ENCODE results near the gene COQ8A.

COQ8A gene

GRCh38 chr1:226939438-226940028 lies 561 bp upstream of the COQ8A start:
- no peaks in the 10 kb centered on the region for H3K27me3 Mint-ChIP-seq
- DNase-seq (ENCODE audit: low spot score in 2 of 2) = peak in 1 of 2 donors; percentile 86
- H3K4me1 Mint-ChIP-seq = peaks cover 34% of the 10 kb centered on the region
- peak; percentile 31 for ATAC-seq (ENCODE audit: low read depth)
- peaks cover 8% of the 10 kb centered on the region for H3K9me3 Mint-ChIP-seq
- H3K4me3 Mint-ChIP-seq = peak overlapping the region; percentile 94
- H3K27ac Mint-ChIP-seq = peak overlapping the region; percentile 96
- peaks cover 9% of the 10 kb centered on the region for H3K36me3 Mint-ChIP-seq

GRCh38 chr1:226940806-226941067 lies 643 bp downstream of the COQ8A start:
- Mint-ChIP-seq H3K4me1 (peaks cover 41% of the 10 kb centered on the region), H3K27me3 (no peaks in the 10 kb centered on the region), H3K27ac (peak overlapping the region; percentile 96), H3K9me3 (no peaks in the 10 kb centered on the region), H3K4me3 (peak overlapping the region; percentile 94), H3K36me3 (peaks cover 3% of the 10 kb centered on the region)
- DNase-seq (ENCODE audit: low spot score in 2 of 2) (no peak), ATAC-seq (ENCODE audit: low read depth) (no peak)

GRCh38 chr1:226942392-226942791 lies 2.3 kb downstream of the COQ8A start:
- Mint-ChIP-seq H3K4me3 (peak overlapping the region; percentile 39), H3K9me3 (no peaks in the 10 kb centered on the region), H3K27ac (no peak overlapping the region), H3K27me3 (no peaks in the 10 kb centered on the region), H3K36me3 (peaks cover 6% of the 10 kb centered on the region), H3K4me1 (peaks cover 50% of the 10 kb centered on the region)
- DNase-seq (ENCODE audit: low spot score in 2 of 2) (no peak), ATAC-seq (ENCODE audit: low read depth) (no peak)

GRCh38 chr1:226943156-226943555 lies 3.1 kb downstream of the COQ8A start:
- ATAC-seq (ENCODE audit: low read depth) (no peak), DNase-seq (ENCODE audit: low spot score in 2 of 2) (no peak)
- H3K27me3 Mint-ChIP-seq = no peaks in the 10 kb centered on the region
- H3K36me3 Mint-ChIP-seq = peaks cover 9% of the 10 kb centered on the region
- peak overlapping the region; percentile 14 for H3K27ac Mint-ChIP-seq
- peaks cover 1% of the 10 kb centered on the region for H3K9me3 Mint-ChIP-seq
- no peak overlapping the region for H3K4me3 Mint-ChIP-seq
- peaks cover 51% of the 10 kb centered on the region for H3K4me1 Mint-ChIP-seq

- peaks cover 15% of the 10 kb centered on the region for H3K36me3 Mint-ChIP-seq
- peak overlapping the region; percentile 11 for H3K4me3 Mint-ChIP-seq
- H3K27me3 Mint-ChIP-seq = no peaks in the 10 kb centered on the region
- H3K4me1 Mint-ChIP-seq = peaks cover 53% of the 10 kb centered on the region
- peak overlapping the region; percentile 4 for H3K27ac Mint-ChIP-seq
- ATAC-seq (ENCODE audit: low read depth) (no peak), DNase-seq (ENCODE audit: low spot score in 2 of 2) (no peak)
- H3K9me3 Mint-ChIP-seq = peaks cover 2% of the 10 kb centered on the region
Measured at GRCh38 chr1:226943927-226944326, 3.8 kb downstream of the COQ8A start.

GRCh38 chr1:226945106-226945857 lies 5.2 kb downstream of the COQ8A start:
- ATAC-seq (ENCODE audit: low read depth) = no peak
- no peak for DNase-seq (ENCODE audit: low spot score in 2 of 2)
- Mint-ChIP-seq H3K4me1 (peaks cover 56% of the 10 kb centered on the region), H3K27ac (no peak overlapping the region), H3K4me3 (no peak overlapping the region), H3K36me3 (peaks cover 18% of the 10 kb centered on the region), H3K9me3 (peaks cover 2% of the 10 kb centered on the region), H3K27me3 (no peaks in the 10 kb centered on the region)

GRCh38 chr1:226945858-226946245 lies 5.8 kb downstream of the COQ8A start:
- no peak for DNase-seq (ENCODE audit: low spot score in 2 of 2)
- H3K27ac Mint-ChIP-seq = peak overlapping the region; percentile 21
- H3K4me3 Mint-ChIP-seq = no peak overlapping the region

GRCh38 chr1:226946285-226946684 lies 6.2 kb downstream of the COQ8A start:
- Mint-ChIP-seq H3K27ac (peak overlapping the region; percentile 21), H3K4me3 (no peak overlapping the region), H3K36me3 (peaks cover 18% of the 10 kb centered on the region), H3K9me3 (peaks cover 2% of the 10 kb centered on the region), H3K27me3 (no peaks in the 10 kb centered on the region), H3K4me1 (peaks cover 54% of the 10 kb centered on the region)
- no peak for ATAC-seq (ENCODE audit: low read depth)
- DNase-seq (ENCODE audit: low spot score in 2 of 2) = no peak

More at GRCh38 chr1:226945858-226946245, 5.8 kb downstream of the COQ8A start:
- no peak for ATAC-seq (ENCODE audit: low read depth)
- peaks cover 53% of the 10 kb centered on the region for H3K4me1 Mint-ChIP-seq
- H3K27me3 Mint-ChIP-seq = no peaks in the 10 kb centered on the region
- H3K9me3 Mint-ChIP-seq = peaks cover 2% of the 10 kb centered on the region
- H3K36me3 Mint-ChIP-seq = peaks cover 18% of the 10 kb centered on the region

- H3K4me1 Mint-ChIP-seq = peaks cover 57% of the 10 kb centered on the region
- DNase-seq (ENCODE audit: low spot score in 2 of 2) (no peak), ATAC-seq (ENCODE audit: low read depth) (no peak)
- peak overlapping the region; percentile 21 for H3K27ac Mint-ChIP-seq
- H3K36me3 Mint-ChIP-seq = peaks cover 18% of the 10 kb centered on the region
- no peak overlapping the region for H3K4me3 Mint-ChIP-seq
- H3K27me3 Mint-ChIP-seq = no peaks in the 10 kb centered on the region
- H3K9me3 Mint-ChIP-seq = peaks cover 2% of the 10 kb centered on the region
Measured at GRCh38 chr1:226946841-226947240, 6.7 kb downstream of the COQ8A start.

GRCh38 chr1:226948051-226948450 lies 8.0 kb downstream of the COQ8A start:
- Mint-ChIP-seq H3K36me3 (peaks cover 18% of the 10 kb centered on the region), H3K4me3 (no peak overlapping the region), H3K27ac (no peak overlapping the region), H3K4me1 (peaks cover 50% of the 10 kb centered on the region), H3K27me3 (no peaks in the 10 kb centered on the region), H3K9me3 (peaks cover 2% of the 10 kb centered on the region)
- DNase-seq (ENCODE audit: low spot score in 2 of 2) (no peak), ATAC-seq (ENCODE audit: low read depth) (no peak)

GRCh38 chr1:226948480-226948879 lies 8.4 kb downstream of the COQ8A start:
- ATAC-seq (ENCODE audit: low read depth) (no peak), DNase-seq (ENCODE audit: low spot score in 2 of 2) (no peak)
- peaks cover 48% of the 10 kb centered on the region for H3K4me1 Mint-ChIP-seq
- H3K9me3 Mint-ChIP-seq = peaks cover 2% of the 10 kb centered on the region
- peaks cover 22% of the 10 kb centered on the region for H3K36me3 Mint-ChIP-seq
- H3K4me3 Mint-ChIP-seq = no peak overlapping the region
- no peaks in the 10 kb centered on the region for H3K27me3 Mint-ChIP-seq
- H3K27ac Mint-ChIP-seq = no peak overlapping the region

GRCh38 chr1:226948996-226949395 lies 8.9 kb downstream of the COQ8A start:
- peaks cover 2% of the 10 kb centered on the region for H3K9me3 Mint-ChIP-seq
- no peak overlapping the region for H3K27ac Mint-ChIP-seq
- no peak for ATAC-seq (ENCODE audit: low read depth)
- H3K4me1 Mint-ChIP-seq = peaks cover 43% of the 10 kb centered on the region
- no peaks in the 10 kb centered on the region for H3K27me3 Mint-ChIP-seq
- no peak for DNase-seq (ENCODE audit: low spot score in 2 of 2)
- H3K36me3 Mint-ChIP-seq = peaks cover 20% of the 10 kb centered on the region
- H3K4me3 Mint-ChIP-seq = no peak overlapping the region

- H3K4me1 Mint-ChIP-seq = peaks cover 39% of the 10 kb centered on the region
- H3K9me3 Mint-ChIP-seq = peaks cover 2% of the 10 kb centered on the region
- H3K36me3 Mint-ChIP-seq = peaks cover 20% of the 10 kb centered on the region
- H3K4me3 Mint-ChIP-seq = no peak overlapping the region
- H3K27me3 Mint-ChIP-seq = no peaks in the 10 kb centered on the region
- DNase-seq (ENCODE audit: low spot score in 2 of 2) (no peak), ATAC-seq (ENCODE audit: low read depth) (no peak)
- H3K27ac Mint-ChIP-seq = no peak overlapping the region
Measured at GRCh38 chr1:226949401-226949800, 9.3 kb downstream of the COQ8A start.

- no peaks in the 10 kb centered on the region for H3K27me3 Mint-ChIP-seq
- peaks cover 4% of the 10 kb centered on the region for H3K9me3 Mint-ChIP-seq
- H3K36me3 Mint-ChIP-seq = peaks cover 26% of the 10 kb centered on the region
- peaks cover 36% of the 10 kb centered on the region for H3K4me1 Mint-ChIP-seq
- DNase-seq (ENCODE audit: low spot score in 2 of 2) (no peak), ATAC-seq (ENCODE audit: low read depth) (no peak)
- no peak overlapping the region for H3K4me3 Mint-ChIP-seq
- no peak overlapping the region for H3K27ac Mint-ChIP-seq
Measured at GRCh38 chr1:226950316-226950715, 10.2 kb downstream of the COQ8A start.

GRCh38 chr1:226950871-226951270 lies 10.8 kb downstream of the COQ8A start:
- Mint-ChIP-seq H3K27me3 (no peaks in the 10 kb centered on the region), H3K9me3 (peaks cover 6% of the 10 kb centered on the region), H3K27ac (no peak overlapping the region), H3K4me3 (no peak overlapping the region), H3K36me3 (peaks cover 29% of the 10 kb centered on the region), H3K4me1 (peaks cover 40% of the 10 kb centered on the region)
- no peak for ATAC-seq (ENCODE audit: low read depth)
- no peak for DNase-seq (ENCODE audit: low spot score in 2 of 2)

All from memory B cell (primary cell).